Hepatocyte (in vitro differentiated cells): Measurements from ENCODE around the gene WNK2.

Experiments
- CTCF ChIP-seq: fragments of 200-600 bp; sonication (generic); IDR thresholded peaks from 2 replicates; pipeline ENCODE4 v1.5.1; 2016; ENCODE audit warnings: antibody characterized with exemption, mild to moderate bottlenecking; ENCODE audit not compliant: poor library complexity
- EZH2 ChIP-seq: fragments of 200-600 bp; sonication (generic); IDR thresholded peaks from 2 replicates; pipeline ENCODE4 v1.6.1; 2016; ENCODE audit warnings: antibody characterized with exemption, mild to moderate bottlenecking, borderline replicate concordance
- EZH2phosphoT487 ChIP-seq: fragments of 200-600 bp; sonication (generic); IDR thresholded peaks from one replicate; pipeline ENCODE4 v1.6.1; 2018; ENCODE audit warnings: antibody characterized with exemption, mild to moderate bottlenecking, low read depth, moderate library complexity; ENCODE audit not compliant: unreplicated experiment, severe bottlenecking

GRCh38 chr9:93303258-93303771 is 119.4 kb downstream of the WNK2 start:
- TF ChIP-seq CTCF: no peak
- TF ChIP-seq EZH2phosphoT487: no peak
- no peak for TF ChIP-seq EZH2
